Breast epithelium (tissue), 4 donors: Measurements from ENCODE around the gene AKT3. TPM values are rescaled to one million over a fixed set of nuclear protein-coding genes. Genes with fewer than 3 reads are reported as not detected.
A peak's percentile ranks its signal among the peaks of the same experiment; 100 is the strongest.
"Not testable (repeated sequence)": the region's sequence is repeated elsewhere in the genome, so short reads cannot be mapped to it uniquely, and the experiment has no call there.

Source experiments
- DNase-seq, 2 donors: peaks; one replicate each; pipeline ENCODE4 v3.0.0-alpha.2; 2019; ENCODE audit warnings: low spot score in 2 of 2
- H3K27ac ChIP-seq, 2 donors: fragments of 200-600 bp; sonication (generic) in 1 of 2; one replicate each; pipeline ENCODE4 v1.5.1; 2016 to 2019; ENCODE audit warnings: mild to moderate bottlenecking in 1 of 2
- H3K27me3 ChIP-seq, 2 donors: fragments of 200-600 bp; sonication (generic) in 1 of 2; one replicate each; pipeline versions ENCODE4 v1.5.1 to v1.6.0; 2017 to 2019; ENCODE audit warnings: control low read depth in 1 of 2, mild to moderate bottlenecking in 1 of 2
- H3K36me3 ChIP-seq: fragments of 200-600 bp; one replicate; pipeline ENCODE4 v1.5.1; 2019
- H3K4me1 ChIP-seq, 2 donors: fragments of 200-600 bp; sonication (generic); one replicate each; pipeline ENCODE4 v1.5.1; 2016 to 2019; ENCODE audit warnings: control low read depth in 1 of 2
- H3K4me3 ChIP-seq, 3 donors: fragments of 200-600 bp; sonication (generic); 1 replicate in 2 of 3; 2 replicates in 1 of 3; pipeline ENCODE4 v1.5.1; 2016 to 2019; ENCODE audit warnings: mild to moderate bottlenecking in 3 of 3, moderate library complexity in 2 of 3
- H3K9me3 ChIP-seq, 2 donors: fragments of 200-600 bp; sonication (generic) in 1 of 2; one replicate each; pipeline ENCODE4 v1.5.1; 2016 to 2019; ENCODE audit warnings: control low read depth in 1 of 2
- POLR2A ChIP-seq: fragments of 450-650 bp; IDR thresholded peaks from one replicate; pipeline ENCODE4 v1.6.1; 2016; ENCODE audit warnings: antibody characterized with exemption, mild to moderate bottlenecking, moderate library complexity
- POLR2AphosphoS5 ChIP-seq, 3 donors: sonication (generic); formaldehyde crosslinking; IDR thresholded peaks; one replicate each; pipeline ENCODE4 v1.6.1; 2017; ENCODE audit warnings: antibody characterized with exemption in 3 of 3
- intact Hi-C: fragments of 100-400 bp; cut with DNase I; formaldehyde crosslinking; loops from one replicate; pipeline ENCODE4 v1.15.1; 2023; ENCODE audit warnings: low total_unique reads
- total RNA-seq, 3 donors: library from RNA; depleted of rRNA; stranded (reverse); fragments of >200 nt; gene quantifications; one replicate each; pipeline ENCODE4 v1.1.0, GENCODE V29; 2016
- TF ChIP-seq, protein P1 (sequence below), 3 donors: fragments of 450-650 bp; IDR thresholded peaks; one replicate each; pipeline ENCODE4 v1.5.1; 2016 to 2017; ENCODE audit warnings: antibody characterized with exemption in 3 of 3, mild to moderate bottlenecking in 3 of 3, moderate library complexity in 3 of 3

AKT3 gene
- total RNA-seq, 3 donors from 2014 or later = 49.6 to 58.7 (median 58.7) TPM

DNA sequence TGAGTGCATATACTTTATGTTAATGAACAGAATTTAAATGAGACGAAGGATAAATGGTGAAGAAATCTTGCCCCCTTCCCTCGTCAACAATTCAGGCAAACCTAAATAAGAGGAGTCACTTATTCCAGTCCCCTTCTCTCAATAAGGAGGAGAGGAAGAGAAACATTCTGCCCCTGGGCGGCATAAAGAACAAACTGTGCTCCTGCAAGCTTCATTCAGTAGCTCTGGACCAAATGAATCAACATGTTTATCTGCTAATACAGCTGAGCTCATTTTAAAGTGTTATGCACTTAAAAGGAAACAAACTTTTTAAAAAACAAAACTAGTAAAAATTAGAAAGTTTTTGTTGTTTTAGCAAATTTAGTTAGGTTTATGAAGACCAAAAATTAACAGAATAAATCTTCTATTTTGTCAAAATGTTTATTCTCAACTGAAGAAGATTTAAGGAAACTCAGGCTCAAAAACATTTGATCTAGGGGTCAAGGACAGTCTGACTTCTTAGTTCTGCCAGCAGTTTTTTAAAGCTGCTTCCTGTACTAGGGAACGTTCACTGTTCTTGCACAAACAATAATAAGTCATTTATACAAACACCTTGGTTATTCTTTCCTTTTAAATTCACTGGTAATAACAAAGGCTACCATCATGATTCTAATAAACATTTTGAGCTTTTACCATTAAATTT, 58.3 kb downstream of the AKT3 start:
- Histone ChIP-seq H3K27me3 (no peaks in the 10 kb centered on the region), H3K27ac (peak overlapping the region; percentile 56 to 66), H3K4me1 (peaks cover 6 to 9% of the 10 kb centered on the region in 2 donors), H3K4me3 (peak overlapping the region in 1 of 3 donors; percentile 4), H3K9me3 (no peaks in the 10 kb centered on the region), H3K36me3 (no peaks in the 10 kb centered on the region)
- intact Hi-C loops = no loop called here
- TF ChIP-seq POLR2A (no peak), POLR2AphosphoS5 (IDR thresholded peaks at IDR 0.05) (no peak)
- TF ChIP-seq, protein P1, sequence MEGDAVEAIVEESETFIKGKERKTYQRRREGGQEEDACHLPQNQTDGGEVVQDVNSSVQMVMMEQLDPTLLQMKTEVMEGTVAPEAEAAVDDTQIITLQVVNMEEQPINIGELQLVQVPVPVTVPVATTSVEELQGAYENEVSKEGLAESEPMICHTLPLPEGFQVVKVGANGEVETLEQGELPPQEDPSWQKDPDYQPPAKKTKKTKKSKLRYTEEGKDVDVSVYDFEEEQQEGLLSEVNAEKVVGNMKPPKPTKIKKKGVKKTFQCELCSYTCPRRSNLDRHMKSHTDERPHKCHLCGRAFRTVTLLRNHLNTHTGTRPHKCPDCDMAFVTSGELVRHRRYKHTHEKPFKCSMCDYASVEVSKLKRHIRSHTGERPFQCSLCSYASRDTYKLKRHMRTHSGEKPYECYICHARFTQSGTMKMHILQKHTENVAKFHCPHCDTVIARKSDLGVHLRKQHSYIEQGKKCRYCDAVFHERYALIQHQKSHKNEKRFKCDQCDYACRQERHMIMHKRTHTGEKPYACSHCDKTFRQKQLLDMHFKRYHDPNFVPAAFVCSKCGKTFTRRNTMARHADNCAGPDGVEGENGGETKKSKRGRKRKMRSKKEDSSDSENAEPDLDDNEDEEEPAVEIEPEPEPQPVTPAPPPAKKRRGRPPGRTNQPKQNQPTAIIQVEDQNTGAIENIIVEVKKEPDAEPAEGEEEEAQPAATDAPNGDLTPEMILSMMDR (IDR thresholded peaks at IDR 0.05) = no peak
- DNase-seq = peak in 1 of 2 donors; percentile 22

DNA sequence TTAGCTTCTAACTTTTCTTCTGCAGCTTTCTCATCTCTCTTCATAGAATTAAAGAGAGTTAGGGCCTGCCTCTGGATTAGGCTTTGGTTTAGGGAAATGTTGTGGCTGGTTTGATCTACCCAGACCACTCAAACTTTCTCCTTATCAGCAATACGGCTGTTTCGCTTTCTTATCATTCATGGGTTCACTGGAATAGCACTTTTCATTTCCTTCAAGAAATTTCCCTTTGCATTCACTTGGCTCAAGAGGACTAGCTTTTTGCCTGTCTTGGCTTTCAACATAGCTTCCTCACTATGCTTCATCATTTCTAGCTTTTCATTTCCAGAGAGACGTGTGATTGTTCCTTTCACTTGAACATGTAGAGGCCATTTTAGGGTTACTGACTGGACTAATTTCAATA, 59.6 kb downstream of the AKT3 start:
- H3K27me3 ChIP-seq = no peaks in the 10 kb centered on the region
- H3K27ac ChIP-seq = peak overlapping the region; percentile 56 to 66
- H3K9me3 ChIP-seq = no peaks in the 10 kb centered on the region
- intact Hi-C loops = no loop called here
- TF ChIP-seq, protein P1 (IDR thresholded peaks at IDR 0.05) = no peak
- TF ChIP-seq POLR2AphosphoS5 (IDR thresholded peaks at IDR 0.05) (no peak), POLR2A (no peak)
- no peak overlapping the region for H3K4me3 ChIP-seq
- DNase-seq = no peak
- peaks cover 7 to 9% of the 10 kb centered on the region in 2 donors for H3K4me1 ChIP-seq
- H3K36me3 ChIP-seq = no peaks in the 10 kb centered on the region

DNA sequence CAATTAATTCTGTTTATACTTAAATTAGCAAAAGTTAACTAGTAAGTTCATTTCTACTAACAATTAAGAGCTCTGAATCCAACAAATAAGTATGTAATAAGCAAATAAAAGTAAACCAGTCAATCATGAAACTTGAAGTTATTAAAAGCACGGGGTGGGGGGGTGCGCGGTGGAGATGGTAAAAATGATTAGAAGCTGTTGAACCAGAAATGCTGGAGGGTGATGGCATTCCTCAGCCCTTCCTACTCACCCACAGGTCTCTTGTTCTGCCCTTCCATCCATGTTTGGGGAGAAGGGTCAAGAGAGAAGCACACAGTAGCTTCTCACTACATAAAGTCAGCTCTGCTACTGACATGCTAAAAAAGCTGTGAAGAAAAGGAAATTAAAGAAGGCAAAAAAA, 63.5 kb downstream of the AKT3 start:
- H3K36me3 ChIP-seq = no peaks in the 10 kb centered on the region
- H3K27me3 ChIP-seq = no peaks in the 10 kb centered on the region
- H3K4me1 ChIP-seq = peaks cover 0 to 7% of the 10 kb centered on the region in 2 donors
- intact Hi-C loops = no loop called here
- H3K27ac ChIP-seq = peak overlapping the region in 1 of 2 donors; percentile 41
- DNase-seq = peak in 1 of 2 donors; percentile 20
- H3K9me3 ChIP-seq = no peaks in the 10 kb centered on the region
- no peak overlapping the region for H3K4me3 ChIP-seq
- TF ChIP-seq, protein P1 (IDR thresholded peaks at IDR 0.05) = no peak

DNA sequence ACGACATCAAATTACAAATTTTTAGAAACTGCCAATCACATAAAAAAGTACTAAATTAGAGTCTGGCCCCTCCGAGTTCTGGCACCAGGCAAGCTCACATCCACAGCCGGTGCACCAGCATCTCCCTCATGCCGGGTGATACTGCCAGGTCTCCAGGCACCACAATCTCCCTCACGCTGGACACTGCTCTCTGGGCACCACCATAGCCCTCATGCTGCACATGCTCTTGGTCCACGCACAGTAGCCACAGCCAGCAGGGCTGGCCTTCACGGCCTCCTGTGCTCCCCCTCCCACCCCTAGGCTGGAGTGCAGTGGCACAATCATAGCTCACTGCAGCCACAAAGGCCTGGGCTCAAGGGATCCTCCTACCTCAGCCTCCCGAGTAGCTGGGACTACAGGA, 65.5 kb downstream of the AKT3 start:
- Histone ChIP-seq H3K36me3 (no peaks in the 10 kb centered on the region), H3K9me3 (no peaks in the 10 kb centered on the region), H3K4me1 (peaks cover 0 to 7% of the 10 kb centered on the region in 2 donors), H3K27ac (no peak overlapping the region), H3K27me3 (no peaks in the 10 kb centered on the region), H3K4me3 (no peak overlapping the region)
- intact Hi-C loops = no loop called here
- TF ChIP-seq, protein P1 (IDR thresholded peaks at IDR 0.05) = no peak
- TF ChIP-seq POLR2AphosphoS5 (IDR thresholded peaks at IDR 0.05) (no peak), POLR2A (no peak)
- no peak for DNase-seq

DNA sequence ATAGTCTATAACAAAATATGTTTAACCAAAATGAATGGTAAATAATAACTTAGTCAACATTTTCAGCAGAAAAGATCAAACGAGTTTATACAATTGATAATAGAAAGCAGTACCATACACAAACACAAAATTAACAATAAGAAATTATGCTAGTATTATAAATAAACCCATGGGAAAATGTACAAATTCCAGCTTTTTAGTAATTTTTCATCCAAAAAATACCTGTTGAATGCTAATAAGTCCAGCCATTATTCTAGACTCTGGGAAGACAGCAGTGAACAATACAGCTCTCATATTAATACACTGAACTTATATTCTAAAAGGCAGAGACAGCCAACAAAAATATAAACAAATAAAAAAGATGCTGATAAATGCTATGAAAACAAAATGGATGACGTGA, 66.3 kb downstream of the AKT3 start:
- no peak for DNase-seq
- H3K27ac ChIP-seq = no peak overlapping the region
- H3K27me3 ChIP-seq = no peaks in the 10 kb centered on the region
- H3K4me3 ChIP-seq = no peak overlapping the region
- peaks cover 0 to 7% of the 10 kb centered on the region in 2 donors for H3K4me1 ChIP-seq
- no peaks in the 10 kb centered on the region for H3K9me3 ChIP-seq
- intact Hi-C loops = no loop called here
- TF ChIP-seq POLR2A (no peak), POLR2AphosphoS5 (IDR thresholded peaks at IDR 0.05) (no peak)
- TF ChIP-seq, protein P1 (IDR thresholded peaks at IDR 0.05) = no peak
- H3K36me3 ChIP-seq = no peaks in the 10 kb centered on the region

DNA sequence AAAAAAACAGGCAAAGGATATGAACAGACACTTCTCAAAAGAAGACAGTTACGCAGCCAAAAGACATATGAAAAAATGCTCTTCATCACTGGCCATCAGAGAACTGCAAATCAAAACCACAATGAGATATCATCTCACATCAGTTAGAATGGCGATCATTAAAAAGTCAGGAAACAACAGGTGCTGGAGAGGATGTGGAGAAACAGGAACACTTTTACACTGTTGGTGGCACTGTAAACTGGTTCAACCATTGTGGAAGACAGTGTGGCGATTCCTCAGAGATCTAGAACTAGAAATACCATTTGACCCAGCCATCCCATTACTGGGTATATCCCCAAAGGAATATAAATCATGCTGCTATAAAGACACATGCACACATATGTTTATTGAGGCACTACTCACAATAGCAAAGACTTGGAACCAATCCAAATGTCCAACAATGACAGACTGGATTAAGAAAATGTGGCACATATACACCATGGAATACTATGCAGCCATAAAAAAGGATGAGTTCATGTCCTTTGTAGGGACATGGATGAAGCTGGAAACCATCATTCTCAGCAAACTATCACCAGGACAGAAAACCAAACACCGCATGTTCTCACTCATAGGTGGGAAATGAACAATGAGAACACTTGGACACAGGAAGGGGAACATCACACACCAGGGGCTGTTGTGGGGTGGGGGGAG, 77.5 kb downstream of the AKT3 start:
- H3K9me3 ChIP-seq, intact Hi-C loops, H3K4me3 ChIP-seq, H3K4me1 ChIP-seq, H3K36me3 ChIP-seq, H3K27me3 ChIP-seq, H3K27ac ChIP-seq, DNase-seq: not testable (repeated sequence)
